Anterior cingulate cortex (tissue), 58 donors: ENCODE measurements around the gene RERG.
A peak's percentile ranks its signal among the peaks of the same experiment; 100 is the strongest.

Experiments
- DNase-seq, 58 donors: peaks; one replicate each; lab custom pipeline; 2025; lab: John Stamatoyannopoulos, UW

Gene RERG

GRCh38 chr12:15194456-15195368 lies 26.5 kb downstream of the RERG start:
- DNase-seq: no peak

GRCh38 chr12:15193946-15194345 lies 27.3 kb downstream of the RERG start:
- no peak for DNase-seq

- DNase-seq: no peak
These were observed 28.5 kb downstream of the RERG start for GRCh38 chr12:15192720-15193119.

- no peak for DNase-seq
These were observed 33.1 kb downstream of the RERG start for GRCh38 chr12:15188127-15188526.

GRCh38 chr12:15186597-15186996 lies 34.6 kb downstream of the RERG start:
- no peak for DNase-seq

- no peak for DNase-seq
These were observed 36.7 kb downstream of the RERG start for GRCh38 chr12:15184484-15184883.

- no peak for DNase-seq
These were observed 37.4 kb downstream of the RERG start for GRCh38 chr12:15183821-15184220.

- no peak for DNase-seq
These were observed 40.1 kb downstream of the RERG start for GRCh38 chr12:15181017-15181683.

- no peak for DNase-seq
These were observed 40.9 kb downstream of the RERG start for GRCh38 chr12:15180325-15180724.

GRCh38 chr12:15179672-15180071 lies 41.5 kb downstream of the RERG start:
- DNase-seq: no peak

- DNase-seq: no peak
These were observed 48.1 kb downstream of the RERG start for GRCh38 chr12:15173142-15173541.

- DNase-seq: no peak
These were observed 49.0 kb downstream of the RERG start for GRCh38 chr12:15172060-15172822.

GRCh38 chr12:15171012-15171655 lies 50.1 kb downstream of the RERG start:
- DNase-seq: no peak

- DNase-seq: no peak
These were observed 53.1 kb downstream of the RERG start for GRCh38 chr12:15168026-15168678.

GRCh38 chr12:15165012-15165659 lies 56.1 kb downstream of the RERG start:
- DNase-seq: peak in 9 of 58 donors; percentile 4 to 50 (median 27)

- DNase-seq: no peak
These were observed 57.9 kb downstream of the RERG start for GRCh38 chr12:15163030-15163976.

GRCh38 chr12:15158083-15158482 lies 63.1 kb downstream of the RERG start:
- no peak for DNase-seq

GRCh38 chr12:15157269-15157671 lies 63.9 kb downstream of the RERG start:
- no peak for DNase-seq
